OCI-LY3 (cell line): ENCODE measurements around the gene GGA2.

Experiments
- H2AFZ ChIP-seq: fragments of 200-600, 300-600 bp; shearing (Covaris generic); 2 replicates; pipeline ENCODE4 v1.6.0; 2014; ENCODE audit warnings: antibody characterized with exemption, low read depth, low read length
- H3K27ac ChIP-seq: fragments of 200-600, 300-600 bp; sonication (generic); 2 replicates; pipeline ENCODE4 v1.5.1; 2014; ENCODE audit warnings: mild to moderate bottlenecking, low read length, moderate library complexity, mixed read lengths
- H3K27me3 ChIP-seq: fragments of 200-600, 300-600 bp; sonication (generic); 2 replicates; pipeline ENCODE4 v1.6.1; 2014; ENCODE audit warnings: low read depth, low read length, mixed read lengths
- H3K36me3 ChIP-seq: fragments of 200-600, 300-600 bp; sonication (generic); replicated peaks from 2 replicates; pipeline ENCODE3; 2014; ENCODE audit warnings: low read depth, low read length, mixed read lengths
- H3K4me1 ChIP-seq: fragments of 300-600, 200-600 bp; sonication (generic); 2 replicates; pipeline ENCODE4 v1.6.1; 2014; ENCODE audit warnings: low read length, mixed read lengths
- H3K4me2 ChIP-seq: fragments of 200-600, 300-600 bp; sonication (generic); 2 replicates; pipeline ENCODE4 v1.6.1; 2014; ENCODE audit warnings: low read length, mixed read lengths
- H3K4me3 ChIP-seq: fragments of 300-600, 200-600 bp; sonication (generic); 2 replicates; pipeline ENCODE4 v1.5.1; 2014; ENCODE audit warnings: antibody characterized with exemption, mild to moderate bottlenecking, low read length, moderate library complexity
- H3K79me2 ChIP-seq: fragments of 300-600, 200-600 bp; shearing (Covaris generic); 2 replicates; pipeline ENCODE4 v1.6.1; 2014; ENCODE audit warnings: mild to moderate bottlenecking, low read length, mixed read lengths
- H3K9ac ChIP-seq: fragments of 300-600, 200-600 bp; shearing (Covaris generic); 2 replicates; pipeline ENCODE4 v1.6.0; 2014; ENCODE audit warnings: mild to moderate bottlenecking, low read length, moderate library complexity
- H3K9me3 ChIP-seq: fragments of 200-600, 300-600 bp; shearing (Covaris generic); 2 replicates; pipeline ENCODE4 v1.6.1; 2014; ENCODE audit warnings: low read length, mixed read lengths; ENCODE audit not compliant: insufficient read depth
- H4K20me1 ChIP-seq: fragments of 200-600, 300-600 bp; sonication (generic); 2 replicates; pipeline ENCODE4 v1.6.1; 2016; ENCODE audit warnings: low read length, mixed read lengths; ENCODE audit not compliant: insufficient read depth
- CTCF ChIP-seq: fragments of 200-600, 300-600 bp; sonication (generic); IDR thresholded peaks from 2 replicates; pipeline ENCODE4 v1.5.1; 2014; ENCODE audit warnings: antibody characterized with exemption, low read length, low read depth
- EZH2phosphoT487 ChIP-seq: fragments of 200-600 bp; shearing (Covaris generic); IDR thresholded peaks from 2 replicates; pipeline ENCODE4 v1.6.1; 2018; ENCODE audit warnings: antibody characterized with exemption, mixed run types, low read depth

GGA2 gene

GRCh38 chr16:23420011-23420410 lies 90.3 kb downstream of the GGA2 start:
- Histone ChIP-seq H3K27me3 (no peaks in the 10 kb centered on the region), H4K20me1 (no peaks in the 10 kb centered on the region), H3K79me2 (no peaks in the 10 kb centered on the region), H3K4me1 (no peaks in the 10 kb centered on the region), H3K9ac (no peak overlapping the region), H2AFZ (no peak overlapping the region), H3K27ac (no peak overlapping the region), H3K4me3 (no peak overlapping the region), H3K4me2 (no peak overlapping the region), H3K9me3 (no peaks in the 10 kb centered on the region), H3K36me3 (no peaks in the 10 kb centered on the region)
- TF ChIP-seq EZH2phosphoT487: no peak
- TF ChIP-seq CTCF: no peak

GRCh38 chr16:23416816-23417215 lies 93.5 kb downstream of the GGA2 start:
- H3K4me2 ChIP-seq: no peak overlapping the region
- TF ChIP-seq EZH2phosphoT487 (no peak), CTCF (no peak)

GRCh38 chr16:23414731-23415130 lies 95.6 kb downstream of the GGA2 start:
- Histone ChIP-seq H3K4me3 (no peak overlapping the region), H3K9me3 (no peaks in the 10 kb centered on the region), H3K27me3 (no peaks in the 10 kb centered on the region), H3K36me3 (peaks cover 4% of the 10 kb centered on the region), H4K20me1 (no peaks in the 10 kb centered on the region), H3K27ac (no peak overlapping the region), H3K4me1 (no peaks in the 10 kb centered on the region), H3K4me2 (no peak overlapping the region), H3K79me2 (no peaks in the 10 kb centered on the region), H3K9ac (no peak overlapping the region), H2AFZ (no peak overlapping the region)
- TF ChIP-seq CTCF (no peak), EZH2phosphoT487 (no peak)

More at GRCh38 chr16:23416816-23417215, 93.5 kb downstream of the GGA2 start:
- Histone ChIP-seq H3K4me1 (no peaks in the 10 kb centered on the region), H3K79me2 (no peaks in the 10 kb centered on the region), H3K9me3 (no peaks in the 10 kb centered on the region), H3K36me3 (peaks cover 4% of the 10 kb centered on the region), H3K9ac (no peak overlapping the region), H3K4me3 (no peak overlapping the region), H4K20me1 (no peaks in the 10 kb centered on the region), H3K27me3 (no peaks in the 10 kb centered on the region), H3K27ac (no peak overlapping the region), H2AFZ (no peak overlapping the region)
